Upper lobe of left lung (tissue), 6 donors: ENCODE results near the gene SCCPDH. TPM values are rescaled to one million over a fixed set of nuclear protein-coding genes. Genes with fewer than 3 reads are reported as not detected.

ENCODE experiments used
- ATAC-seq, 2 donors: fragments of 200-7000 bp; cut with Tn5 transposase; one replicate each; pipeline ENCODE4 v1.9.1; 2022; ENCODE audit warnings: mild to moderate bottlenecking in 2 of 2, moderate library complexity in 2 of 2; ENCODE audit not compliant: low FRiP score in 2 of 2
- DNase-seq, 2 donors: peaks; one replicate each; pipeline ENCODE4 v3.0.0-alpha.2; 2019 to 2020
- H3K27ac ChIP-seq, 4 donors: fragments of 200-600 bp; sonication (generic); one replicate each; pipeline ENCODE4 v1.5.1; 2016 to 2019
- H3K27me3 ChIP-seq, 4 donors: fragments of 200-600 bp; sonication (generic); one replicate each; pipeline ENCODE4 v1.5.1; 2017 to 2019
- H3K36me3 ChIP-seq, 4 donors: fragments of 200-600 bp; sonication (generic); one replicate each; pipeline ENCODE4 v1.5.1; 2016 to 2019
- H3K4me1 ChIP-seq, 4 donors: fragments of 200-600 bp; sonication (generic); one replicate each; pipeline ENCODE4 v1.5.1; 2018 to 2019
- H3K4me3 ChIP-seq, 4 donors: fragments of 200-600 bp; sonication (generic); one replicate each; pipeline ENCODE4 v1.5.1; 2017 to 2019; ENCODE audit warnings: mild to moderate bottlenecking in 2 of 4, moderate library complexity in 1 of 4
- H3K9me3 ChIP-seq, 4 donors: fragments of 200-600 bp; sonication (generic); one replicate each; pipeline ENCODE4 v1.5.1; 2018 to 2019
- CTCF ChIP-seq, 6 experiments: fragments of 450-650 bp in 4 of 6; fragments of 200-600 bp in 2 of 6; sonication (generic) in 2 of 6; IDR thresholded peaks; one replicate each; pipeline ENCODE4 v1.5.1; 2016 to 2019; ENCODE audit warnings: antibody characterized with exemption in 6 of 6
- EP300 ChIP-seq, 4 donors: sonication (generic); formaldehyde crosslinking; IDR thresholded peaks; one replicate each; pipeline ENCODE4 v1.5.1; 2017; ENCODE audit warnings: antibody characterized with exemption in 4 of 4, control low read depth in 2 of 4
- POLR2A ChIP-seq, 4 donors: fragments of 450-650 bp; IDR thresholded peaks; one replicate each; pipeline ENCODE4 v1.5.1; 2016 to 2017; ENCODE audit warnings: antibody characterized with exemption in 4 of 4, mild to moderate bottlenecking in 2 of 4
- POLR2AphosphoS5 ChIP-seq, 2 donors: sonication (generic); formaldehyde crosslinking; IDR thresholded peaks; one replicate each; pipeline ENCODE4 v1.5.1; 2017; ENCODE audit warnings: antibody characterized with exemption in 2 of 2
- WGBS, 2 donors: methylation state at CpG; one replicate each; pipeline ENCODE4 v1.1.5; 2017 to 2018; 5-methylcytosine and 5-hydroxymethylcytosine counted together
- total RNA-seq, 6 donors: library from RNA; depleted of rRNA in 4 of 6; stranded (reverse); fragments of >200 nt in 4 of 6; gene quantifications; one replicate each; pipeline versions ENCODE4 v1.1.0 to v1.2.1, GENCODE V29; 2016 to 2021
- donor health status: DM: no; HTN: no; CAD: no; lungs with moderate emphysema.
- donor health status: DM: no; HTN: yes; CAD: no; lungs with severe emphysema.

Gene SCCPDH
- total RNA-seq, 6 donors from 2014 or later = 16.8 to 30.3 (median 23.1) TPM

- H3K36me3 ChIP-seq = no peaks in the 10 kb centered on the region
- peaks cover 5 to 13% (median 10%) of the 10 kb centered on the region in 4 donors for H3K4me1 ChIP-seq
- TF ChIP-seq CTCF (IDR thresholded peaks at IDR 0.05) = no peak
- H3K4me3 ChIP-seq = no peak overlapping the region
- H3K27me3 ChIP-seq = no peaks in the 10 kb centered on the region
- ATAC-seq = no peak
- 78 to 83% methylated on average over 10 to 17 of the region's 17 CpGs for WGBS, 2 donors
- peak in 1 of 2 donors; percentile 66 for DNase-seq
- H3K27ac ChIP-seq = no peak overlapping the region
- no peaks in the 10 kb centered on the region for H3K9me3 ChIP-seq
Measured at GRCh38 chr1:246791303-246791918, 67.2 kb downstream of the SCCPDH start.

GRCh38 chr1:246792603-246793002, 68.4 kb downstream of the SCCPDH start:
- Histone ChIP-seq H3K4me1 (peaks cover 5 to 13% (median 10%) of the 10 kb centered on the region in 4 donors), H3K36me3 (no peaks in the 10 kb centered on the region), H3K27me3 (no peaks in the 10 kb centered on the region), H3K9me3 (no peaks in the 10 kb centered on the region), H3K4me3 (no peak overlapping the region), H3K27ac (no peak overlapping the region)
- peak in 1 of 2 donors; percentile 71 for DNase-seq
- ATAC-seq = no peak
- TF ChIP-seq EP300 (IDR thresholded peaks at IDR 0.05) (no peak), CTCF (IDR thresholded peaks at IDR 0.05) (no peak), POLR2AphosphoS5 (IDR thresholded peaks at IDR 0.05) (no peak), POLR2A (IDR thresholded peaks at IDR 0.05) (no peak)
- 73 to 90% methylated on average over 8 to 15 of the region's 25 CpGs for WGBS, 2 donors

GRCh38 chr1:246793356-246793896, 69.2 kb downstream of the SCCPDH start:
- ATAC-seq = no peak
- Histone ChIP-seq H3K27me3 (no peaks in the 10 kb centered on the region), H3K36me3 (no peaks in the 10 kb centered on the region), H3K9me3 (no peaks in the 10 kb centered on the region), H3K4me3 (no peak overlapping the region), H3K27ac (no peak overlapping the region), H3K4me1 (peaks cover 5 to 13% (median 10%) of the 10 kb centered on the region in 4 donors)
- WGBS, 2 donors = 26 to 66% methylated on average over 6 of the region's 6 CpGs
- DNase-seq = no peak
- TF ChIP-seq POLR2AphosphoS5 (IDR thresholded peaks at IDR 0.05) (no peak), POLR2A (IDR thresholded peaks at IDR 0.05) (no peak), CTCF (IDR thresholded peaks at IDR 0.05) (no peak), EP300 (IDR thresholded peaks at IDR 0.05) (no peak)

- TF ChIP-seq EP300 (IDR thresholded peaks at IDR 0.05) = no peak
- no peak for TF ChIP-seq CTCF (IDR thresholded peaks at IDR 0.05)
- no peak for TF ChIP-seq POLR2A (IDR thresholded peaks at IDR 0.05)
- TF ChIP-seq POLR2AphosphoS5 (IDR thresholded peaks at IDR 0.05) = no peak
- no peak overlapping the region for H3K4me3 ChIP-seq
- 45% methylated on average over 14 of the region's 18 CpGs for WGBS, 2 donors
- no peaks in the 10 kb centered on the region for H3K27me3 ChIP-seq
- peak in 1 of 2 donors; percentile 66 for DNase-seq
- H3K27ac ChIP-seq = no peak overlapping the region
- ATAC-seq = peak; percentile 38 to 51
- no peaks in the 10 kb centered on the region for H3K9me3 ChIP-seq
- H3K4me1 ChIP-seq = peaks cover 0 to 6% (median 5%) of the 10 kb centered on the region in 4 donors
- no peaks in the 10 kb centered on the region for H3K36me3 ChIP-seq
Measured at GRCh38 chr1:246794048-246794827, 70.0 kb downstream of the SCCPDH start.
